ENCODE measurements around the gene C1orf167. TPM values are rescaled to one million over a fixed set of nuclear protein-coding genes. Genes with fewer than 3 reads are reported as not detected.
A peak's percentile ranks its signal among the peaks of the same experiment; 100 is the strongest.

The C1orf167 gene
- total and polyA plus RNA-seq, 8 donors, result 0.24 to 14.4 (median 0.64) TPM; not detected in 3

- ATAC-seq (no peak), DNase-seq (no peak)
- Histone ChIP-seq H3K27ac (peak overlapping the region in 1 of 2 donors; percentile 78), H3K36me3 (no peaks in the 10 kb centered on the region), H3K27me3 (no peaks in the 10 kb centered on the region), H3K4me3 (no peak overlapping the region), H3K4me1 (peaks cover 11 to 70% of the 10 kb centered on the region in 2 donors), H3K9me3 (no peaks in the 10 kb centered on the region)
- no peak for TF ChIP-seq CTCF (IDR thresholded peaks at IDR 0.05)
- intact Hi-C loops (cut with DNase I), result no loop called here
Measured at GRCh38 chr1:11725616-11726015, 36.4 kb upstream of the C1orf167 start.

- H3K4me1 ChIP-seq, result peaks cover 18 to 76% of the 10 kb centered on the region in 2 donors
- H3K4me3 ChIP-seq, result no peak overlapping the region
- H3K36me3 ChIP-seq, result no peaks in the 10 kb centered on the region
- no peak overlapping the region for H3K27ac ChIP-seq
- no peaks in the 10 kb centered on the region for H3K27me3 ChIP-seq
- ATAC-seq (no peak), DNase-seq (no peak)
- intact Hi-C loops (cut with DNase I), result no loop called here
- no peak for TF ChIP-seq CTCF (IDR thresholded peaks at IDR 0.05)
- no peaks in the 10 kb centered on the region for H3K9me3 ChIP-seq
Measured at GRCh38 chr1:11727119-11727518, 34.9 kb upstream of the C1orf167 start.

GRCh38 chr1:11728126-11728806 lies 33.7 kb upstream of the C1orf167 start:
- no peak for TF ChIP-seq CTCF (IDR thresholded peaks at IDR 0.05)
- Histone ChIP-seq H3K4me3 (no peak overlapping the region), H3K27me3 (no peaks in the 10 kb centered on the region), H3K27ac (peak overlapping the region in 1 of 2 donors; percentile 94), H3K9me3 (no peaks in the 10 kb centered on the region), H3K36me3 (no peaks in the 10 kb centered on the region), H3K4me1 (peaks cover 18 to 86% of the 10 kb centered on the region in 2 donors)
- DNase-seq, result no peak
- intact Hi-C loops (cut with DNase I), result no loop called here
- ATAC-seq, result no peak

GRCh38 chr1:11729155-11729497 lies 32.9 kb upstream of the C1orf167 start:
- Histone ChIP-seq H3K9me3 (no peaks in the 10 kb centered on the region), H3K4me1 (peaks cover 18 to 85% of the 10 kb centered on the region in 2 donors), H3K36me3 (no peaks in the 10 kb centered on the region), H3K27ac (peak overlapping the region; percentile 3 to 94), H3K27me3 (no peaks in the 10 kb centered on the region), H3K4me3 (no peak overlapping the region)
- ATAC-seq, result no peak
- TF ChIP-seq CTCF (IDR thresholded peaks at IDR 0.05), result no peak
- DNase-seq, result no peak
- intact Hi-C loops (cut with DNase I), result no loop called here

GRCh38 chr1:11729498-11730428 lies 32.2 kb upstream of the C1orf167 start:
- ATAC-seq, result peak; percentile 5
- H3K4me1 ChIP-seq, result peaks cover 18 to 85% of the 10 kb centered on the region in 2 donors

More at GRCh38 chr1:11729498-11730428, 32.2 kb upstream of the C1orf167 start:
- H3K36me3 ChIP-seq, result no peaks in the 10 kb centered on the region
- H3K9me3 ChIP-seq, result no peaks in the 10 kb centered on the region
- H3K27me3 ChIP-seq, result no peaks in the 10 kb centered on the region
- H3K4me3 ChIP-seq, result peak overlapping the region in 1 of 2 donors; percentile 7
- H3K27ac ChIP-seq, result peak overlapping the region; percentile 3 to 94
- no peak for TF ChIP-seq CTCF (IDR thresholded peaks at IDR 0.05)
- intact Hi-C loops (cut with DNase I), result no loop called here
- DNase-seq, result no peak
